ENCODE data around the gene FGR. TPM values are rescaled to one million over a fixed set of nuclear protein-coding genes. Genes with fewer than 3 reads are reported as not detected.

FGR gene
- total and polyA plus RNA-seq, 2 donors (not counting 1 experiment from before 2014, with no cell fraction given): 57.0 to 295 TPM

DNA sequence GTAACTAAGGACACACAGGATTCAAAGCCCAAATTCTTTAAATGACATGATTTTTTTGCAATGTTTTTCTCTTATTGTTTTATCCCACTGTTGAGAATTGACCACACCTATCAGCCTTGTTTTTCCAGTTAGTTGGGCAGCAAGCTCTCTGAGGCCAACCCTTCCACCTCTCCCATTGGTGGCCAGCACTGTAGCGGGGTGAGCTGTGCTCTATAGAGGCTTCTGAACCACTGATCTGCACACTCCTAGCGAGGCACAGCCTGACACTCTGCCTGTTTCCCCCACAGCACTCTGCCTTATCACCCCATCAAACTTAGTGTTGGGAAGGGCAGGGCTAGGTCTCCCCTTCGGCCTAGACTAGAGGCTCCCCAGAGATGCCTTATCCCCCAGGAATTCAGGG, 50.5 kb downstream of the FGR start:
- Mint-ChIP-seq H3K27ac (no peak overlapping the region), H3K4me3 (no peak overlapping the region), H3K27me3 (no peaks in the 10 kb centered on the region), H3K4me1 (peaks cover 2% of the 10 kb centered on the region), H3K9me3 (ENCODE audit: insufficient read depth) (no peaks in the 10 kb centered on the region)
- Histone ChIP-seq H3K27ac (ENCODE audit: low read length in 2 of 2) (no peak overlapping the region), H3K4me3 (ENCODE audit: control extremely low read depth in 1 of 5, extremely low read depth in 1 of 5, insufficient read depth in 1 of 5, low read depth in 2 of 5, low read length in 4 of 5) (no peak overlapping the region), H4K20me1 (ENCODE audit: control insufficient read depth, insufficient read depth, low read length, poor library complexity, severe bottlenecking) (peaks cover 5% of the 10 kb centered on the region), H3K27me3 (replicated peaks in 1 of 4; ENCODE audit: control extremely low read depth in 1 of 4, control insufficient read depth in 3 of 4, insufficient read depth in 4 of 4, low read length in 3 of 4) (no peaks in the 10 kb centered on the region), H2AFZ (ENCODE audit: insufficient read depth, low read depth, low read length, poor library complexity, severe bottlenecking) (no peak overlapping the region), H3K9ac (ENCODE audit: low read length) (no peak overlapping the region), H3K4me2 (replicated peaks; ENCODE audit: low read depth, low read length, poor library complexity, severe bottlenecking) (no peak overlapping the region), H3K9me3 (ENCODE audit: control extremely low read depth in 1 of 3, control insufficient read depth in 2 of 3, insufficient read depth in 1 of 3, low read length in 2 of 3) (no peaks in the 10 kb centered on the region), H3K79me2 (ENCODE audit: control insufficient read depth, insufficient read depth, low read length) (peaks cover 62% of the 10 kb centered on the region), H3K4me1 (ENCODE audit: control insufficient read depth in 2 of 2, insufficient read depth in 2 of 2, low read length in 2 of 2) (no peaks in the 10 kb centered on the region), H3K36me3 (replicated peaks in 1 of 2; ENCODE audit: control extremely low read depth in 1 of 2, control insufficient read depth in 1 of 2, extremely low read depth in 1 of 2, insufficient read depth in 2 of 2, low read length in 1 of 2) (peaks cover 0 to 5% of the 10 kb centered on the region in 2 experiments)
- TF ChIP-seq, protein P1, sequence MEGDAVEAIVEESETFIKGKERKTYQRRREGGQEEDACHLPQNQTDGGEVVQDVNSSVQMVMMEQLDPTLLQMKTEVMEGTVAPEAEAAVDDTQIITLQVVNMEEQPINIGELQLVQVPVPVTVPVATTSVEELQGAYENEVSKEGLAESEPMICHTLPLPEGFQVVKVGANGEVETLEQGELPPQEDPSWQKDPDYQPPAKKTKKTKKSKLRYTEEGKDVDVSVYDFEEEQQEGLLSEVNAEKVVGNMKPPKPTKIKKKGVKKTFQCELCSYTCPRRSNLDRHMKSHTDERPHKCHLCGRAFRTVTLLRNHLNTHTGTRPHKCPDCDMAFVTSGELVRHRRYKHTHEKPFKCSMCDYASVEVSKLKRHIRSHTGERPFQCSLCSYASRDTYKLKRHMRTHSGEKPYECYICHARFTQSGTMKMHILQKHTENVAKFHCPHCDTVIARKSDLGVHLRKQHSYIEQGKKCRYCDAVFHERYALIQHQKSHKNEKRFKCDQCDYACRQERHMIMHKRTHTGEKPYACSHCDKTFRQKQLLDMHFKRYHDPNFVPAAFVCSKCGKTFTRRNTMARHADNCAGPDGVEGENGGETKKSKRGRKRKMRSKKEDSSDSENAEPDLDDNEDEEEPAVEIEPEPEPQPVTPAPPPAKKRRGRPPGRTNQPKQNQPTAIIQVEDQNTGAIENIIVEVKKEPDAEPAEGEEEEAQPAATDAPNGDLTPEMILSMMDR (IDR thresholded peaks at IDR 0.05): no peak
- TF ChIP-seq EZH2 (IDR thresholded peaks at IDR 0.05; ENCODE audit: borderline replicate concordance, insufficient read depth, low read depth, low read length, poor library complexity, severe bottlenecking): no peak
- intact Hi-C loops (cut with micrococcal nuclease): no loop called here
- no peak for ATAC-seq (ENCODE audit: low read depth)
- ChIA-PET CTCF (interaction anchor here (0.9 to 4.5 kb wide), 3 partner anchors 15 to 449 kb away, joined by 3 to 21 read pairs (median 3); no protein-coding TSS in a partner anchor), POLR2A (no interaction called here)
- WGBS (ENCODE audit: insufficient coverage): 100% methylated on average over 3 of the region's 3 CpGs
- DNase-seq: no peak

DNA sequence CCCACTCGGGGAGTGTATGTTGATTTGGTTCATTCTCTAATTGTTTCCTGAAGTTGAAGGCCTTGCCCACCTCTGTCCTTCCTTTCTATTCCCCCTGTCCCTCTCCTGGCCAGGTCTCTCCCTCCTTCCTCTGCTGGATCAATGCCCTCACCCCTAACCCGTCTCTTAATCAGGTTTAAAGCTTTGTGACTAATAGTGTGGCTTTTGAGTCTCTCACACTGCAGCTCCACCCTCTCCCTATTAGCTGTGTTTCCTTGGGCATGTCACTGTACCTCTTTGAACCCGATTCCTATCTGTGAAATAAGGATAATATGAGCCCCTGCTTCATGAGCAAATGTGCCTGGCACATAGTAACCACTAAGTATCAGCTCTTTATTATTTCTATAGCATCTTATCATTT, 51.5 kb downstream of the FGR start:
- Histone ChIP-seq H3K9ac (ENCODE audit: low read length) (no peak overlapping the region), H3K27ac (ENCODE audit: low read length in 2 of 2) (no peak overlapping the region), H4K20me1 (ENCODE audit: control insufficient read depth, insufficient read depth, low read length, poor library complexity, severe bottlenecking) (peaks cover 5% of the 10 kb centered on the region), H3K79me2 (ENCODE audit: control insufficient read depth, insufficient read depth, low read length) (peaks cover 53% of the 10 kb centered on the region), H3K4me3 (ENCODE audit: control extremely low read depth in 1 of 5, extremely low read depth in 1 of 5, insufficient read depth in 1 of 5, low read depth in 2 of 5, low read length in 4 of 5) (no peak overlapping the region), H3K27me3 (replicated peaks in 1 of 4; ENCODE audit: control extremely low read depth in 1 of 4, control insufficient read depth in 3 of 4, insufficient read depth in 4 of 4, low read length in 3 of 4) (no peaks in the 10 kb centered on the region), H3K4me2 (replicated peaks; ENCODE audit: low read depth, low read length, poor library complexity, severe bottlenecking) (no peak overlapping the region), H3K4me1 (ENCODE audit: control insufficient read depth in 2 of 2, insufficient read depth in 2 of 2, low read length in 2 of 2) (no peaks in the 10 kb centered on the region), H3K9me3 (ENCODE audit: control extremely low read depth in 1 of 3, control insufficient read depth in 2 of 3, insufficient read depth in 1 of 3, low read length in 2 of 3) (no peaks in the 10 kb centered on the region), H2AFZ (ENCODE audit: insufficient read depth, low read depth, low read length, poor library complexity, severe bottlenecking) (no peak overlapping the region), H3K36me3 (replicated peaks in 1 of 2; ENCODE audit: control extremely low read depth in 1 of 2, control insufficient read depth in 1 of 2, extremely low read depth in 1 of 2, insufficient read depth in 2 of 2, low read length in 1 of 2) (peaks cover 0 to 1% of the 10 kb centered on the region in 2 experiments)
- no CpG with 5 or more reads among the region's 3 CpGs for WGBS (ENCODE audit: insufficient coverage)
- DNase-seq: no peak
- ChIA-PET CTCF (interaction anchor here (0.7 to 4.5 kb wide), 7 partner anchors 14 to 448 kb away, joined by 3 to 21 read pairs (median 3); no protein-coding TSS in a partner anchor), POLR2A (interaction anchor here (0.6 kb wide), 1 partner anchor 175 kb away, joined by 9 read pairs; no protein-coding TSS in a partner anchor)
- no peaks in the 10 kb centered on the region for H3K9me3 Mint-ChIP-seq (ENCODE audit: insufficient read depth)
- peaks cover 6% of the 10 kb centered on the region for H3K4me1 Mint-ChIP-seq
- intact Hi-C loops (cut with micrococcal nuclease): no loop called here
- no peak overlapping the region for H3K27ac Mint-ChIP-seq
- H3K4me3 Mint-ChIP-seq: no peak overlapping the region
- TF ChIP-seq EZH2 (IDR thresholded peaks at IDR 0.05; ENCODE audit: borderline replicate concordance, insufficient read depth, low read depth, low read length, poor library complexity, severe bottlenecking): no peak
- TF ChIP-seq, protein P1 (IDR thresholded peaks at IDR 0.05): no peak
- ATAC-seq (ENCODE audit: low read depth): no peak
- no peaks in the 10 kb centered on the region for H3K27me3 Mint-ChIP-seq
